ENCODE measurements around the gene TNRC6A.

The TNRC6A gene

DNA sequence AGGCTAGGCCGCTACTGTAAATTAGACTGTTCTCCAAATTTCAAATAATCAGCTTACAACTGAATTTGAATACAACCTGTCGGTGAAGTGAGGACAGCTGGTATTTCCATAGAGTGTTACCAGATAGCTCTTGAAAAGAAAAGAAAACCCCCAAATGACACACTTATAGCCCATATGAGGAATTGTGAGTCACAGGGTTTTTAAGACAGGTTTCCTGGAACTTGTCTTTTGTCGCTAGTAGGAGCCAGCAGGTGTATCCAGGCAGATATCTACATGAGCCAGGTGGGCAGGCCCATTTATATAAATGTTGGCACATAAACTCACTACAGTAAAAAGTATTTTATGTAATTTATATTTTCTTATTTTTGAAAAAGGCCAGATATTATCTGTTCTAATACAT lies 24.0 kb downstream of the TNRC6A start:
- Histone ChIP-seq H3K27me3 (ENCODE audit: insufficient read depth, low read length) (no peaks in the 10 kb centered on the region), H3K9me3 (ENCODE audit: low read length) (no peaks in the 10 kb centered on the region), H3K36me3 (ENCODE audit: insufficient read depth, low read length) (peaks cover 9% of the 10 kb centered on the region), H2AFZ (ENCODE audit: low read depth, low read length) (no peak overlapping the region), H3K4me3 (ENCODE audit: low read length) (no peak overlapping the region), H3K4me1 (ENCODE audit: insufficient read depth, low read length) (peaks cover 4% of the 10 kb centered on the region)

- Histone ChIP-seq H2AFZ (ENCODE audit: low read depth, low read length) (no peak overlapping the region), H3K9me3 (ENCODE audit: low read length) (no peaks in the 10 kb centered on the region), H3K4me3 (ENCODE audit: low read length) (no peak overlapping the region), H3K36me3 (ENCODE audit: insufficient read depth, low read length) (peaks cover 12% of the 10 kb centered on the region), H3K27me3 (ENCODE audit: insufficient read depth, low read length) (no peaks in the 10 kb centered on the region), H3K4me1 (ENCODE audit: insufficient read depth, low read length) (peaks cover 4% of the 10 kb centered on the region)
Observed at GRCh38 chr16:24754543-24754942, 25.1 kb downstream of the TNRC6A start.

DNA sequence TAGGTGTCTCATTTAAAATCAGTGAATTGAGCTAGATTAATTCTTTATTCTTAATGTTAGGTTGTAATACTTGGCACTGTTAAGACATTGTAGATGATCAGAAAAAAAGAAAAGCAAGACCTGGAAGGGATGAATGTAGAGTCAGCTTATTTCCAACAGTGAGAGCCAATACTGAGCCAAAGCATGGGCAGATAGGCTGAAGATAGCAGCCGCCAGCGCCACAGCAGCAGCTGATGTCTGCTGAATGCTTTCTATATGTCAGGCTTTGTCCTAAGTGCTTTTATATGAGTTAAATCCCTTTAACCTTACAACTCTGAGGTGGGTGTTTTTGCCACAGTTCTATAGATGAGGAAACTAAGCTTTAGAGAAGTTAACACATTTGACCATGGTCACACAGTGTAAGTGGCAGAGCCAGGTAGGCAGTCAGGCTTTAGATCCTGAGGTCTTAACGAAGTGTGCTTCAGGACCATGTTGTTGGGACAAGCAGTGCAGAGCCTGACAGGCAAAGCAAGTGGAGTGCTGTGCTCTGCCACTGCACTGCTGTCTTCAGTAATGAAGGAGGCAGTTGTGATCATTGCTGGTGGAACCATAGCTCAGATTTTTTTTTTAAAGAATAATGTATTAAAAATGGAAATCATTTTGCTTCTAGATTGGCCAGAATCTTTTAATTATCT lies 25.9 kb downstream of the TNRC6A start:
- H3K4me1 ChIP-seq (ENCODE audit: insufficient read depth, low read length) = peaks cover 4% of the 10 kb centered on the region
- no peak overlapping the region for H3K4me3 ChIP-seq (ENCODE audit: low read length)
- no peaks in the 10 kb centered on the region for H3K9me3 ChIP-seq (ENCODE audit: low read length)
- H2AFZ ChIP-seq (ENCODE audit: low read depth, low read length) = no peak overlapping the region
- H3K27me3 ChIP-seq (ENCODE audit: insufficient read depth, low read length) = no peaks in the 10 kb centered on the region
- peaks cover 17% of the 10 kb centered on the region for H3K36me3 ChIP-seq (ENCODE audit: insufficient read depth, low read length)

DNA sequence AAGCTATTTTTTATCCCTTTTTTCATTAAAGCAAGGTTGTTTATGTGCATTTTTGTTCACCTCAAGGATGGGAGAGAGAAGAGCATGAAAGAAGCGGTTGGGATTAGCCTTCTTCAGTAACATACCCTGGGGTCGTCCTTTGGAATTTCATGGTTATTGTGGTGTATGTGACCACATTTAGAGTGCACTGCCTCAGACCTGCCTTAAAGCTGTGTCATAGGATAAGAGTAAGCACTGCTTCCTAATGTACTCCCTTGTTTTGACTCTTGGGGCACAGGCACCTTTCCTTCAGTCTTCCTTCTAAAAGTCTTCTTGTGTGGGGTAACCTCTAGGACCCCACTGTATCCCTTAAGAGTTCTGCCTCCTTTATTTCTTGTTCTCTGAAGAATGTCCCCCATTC lies 28.9 kb downstream of the TNRC6A start:
- H3K4me1 ChIP-seq (ENCODE audit: insufficient read depth, low read length) = peaks cover 4% of the 10 kb centered on the region
- H3K4me3 ChIP-seq (ENCODE audit: low read length) = no peak overlapping the region
- H3K9me3 ChIP-seq (ENCODE audit: low read length) = no peaks in the 10 kb centered on the region
- H3K36me3 ChIP-seq (ENCODE audit: insufficient read depth, low read length) = peaks cover 32% of the 10 kb centered on the region
- no peaks in the 10 kb centered on the region for H3K27me3 ChIP-seq (ENCODE audit: insufficient read depth, low read length)
- H2AFZ ChIP-seq (ENCODE audit: low read depth, low read length) = no peak overlapping the region

DNA sequence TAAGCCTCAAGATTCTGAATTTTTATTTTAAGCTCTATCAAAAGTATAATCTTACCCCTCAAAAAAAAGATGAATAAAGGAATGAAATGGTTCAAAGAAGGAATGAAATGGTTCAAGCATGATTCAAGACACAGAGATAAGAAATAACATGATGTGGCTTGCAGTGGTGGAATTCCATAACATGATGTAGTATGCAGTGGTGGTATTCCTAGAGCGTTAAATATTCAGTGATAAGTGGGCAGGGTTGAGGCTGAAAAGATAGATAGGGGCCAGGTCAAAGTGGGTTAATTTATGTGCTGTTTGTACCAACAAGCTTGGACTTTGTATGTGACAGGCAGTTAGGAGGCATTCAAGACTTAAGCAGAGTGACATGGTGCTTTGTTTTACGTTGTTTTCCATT lies 29.6 kb downstream of the TNRC6A start:
- Histone ChIP-seq H3K4me1 (ENCODE audit: insufficient read depth, low read length) (peaks cover 4% of the 10 kb centered on the region), H2AFZ (ENCODE audit: low read depth, low read length) (no peak overlapping the region), H3K36me3 (ENCODE audit: insufficient read depth, low read length) (peaks cover 36% of the 10 kb centered on the region), H3K27me3 (ENCODE audit: insufficient read depth, low read length) (no peaks in the 10 kb centered on the region), H3K9me3 (ENCODE audit: low read length) (no peaks in the 10 kb centered on the region), H3K4me3 (ENCODE audit: low read length) (no peak overlapping the region)

- Histone ChIP-seq H2AFZ (ENCODE audit: low read depth, low read length) (no peak overlapping the region), H3K9me3 (ENCODE audit: low read length) (no peaks in the 10 kb centered on the region), H3K4me1 (ENCODE audit: insufficient read depth, low read length) (peaks cover 4% of the 10 kb centered on the region), H3K4me3 (ENCODE audit: low read length) (no peak overlapping the region), H3K27me3 (ENCODE audit: insufficient read depth, low read length) (no peaks in the 10 kb centered on the region), H3K36me3 (ENCODE audit: insufficient read depth, low read length) (peaks cover 46% of the 10 kb centered on the region)
Observed at GRCh38 chr16:24761526-24761925, 32.1 kb downstream of the TNRC6A start.

- H3K4me1 ChIP-seq (ENCODE audit: insufficient read depth, low read length) = no peaks in the 10 kb centered on the region
- H3K36me3 ChIP-seq (ENCODE audit: insufficient read depth, low read length) = peaks cover 41% of the 10 kb centered on the region
- no peak overlapping the region for H3K4me3 ChIP-seq (ENCODE audit: low read length)
- no peaks in the 10 kb centered on the region for H3K27me3 ChIP-seq (ENCODE audit: insufficient read depth, low read length)
- no peaks in the 10 kb centered on the region for H3K9me3 ChIP-seq (ENCODE audit: low read length)
- H2AFZ ChIP-seq (ENCODE audit: low read depth, low read length) = no peak overlapping the region
Observed at GRCh38 chr16:24764916-24765315, 35.5 kb downstream of the TNRC6A start.

- Histone ChIP-seq H3K27me3 (ENCODE audit: insufficient read depth, low read length) (no peaks in the 10 kb centered on the region), H3K36me3 (ENCODE audit: insufficient read depth, low read length) (peaks cover 41% of the 10 kb centered on the region), H3K9me3 (ENCODE audit: low read length) (no peaks in the 10 kb centered on the region)
Observed at GRCh38 chr16:24766057-24766456, 36.6 kb downstream of the TNRC6A start.

DNA sequence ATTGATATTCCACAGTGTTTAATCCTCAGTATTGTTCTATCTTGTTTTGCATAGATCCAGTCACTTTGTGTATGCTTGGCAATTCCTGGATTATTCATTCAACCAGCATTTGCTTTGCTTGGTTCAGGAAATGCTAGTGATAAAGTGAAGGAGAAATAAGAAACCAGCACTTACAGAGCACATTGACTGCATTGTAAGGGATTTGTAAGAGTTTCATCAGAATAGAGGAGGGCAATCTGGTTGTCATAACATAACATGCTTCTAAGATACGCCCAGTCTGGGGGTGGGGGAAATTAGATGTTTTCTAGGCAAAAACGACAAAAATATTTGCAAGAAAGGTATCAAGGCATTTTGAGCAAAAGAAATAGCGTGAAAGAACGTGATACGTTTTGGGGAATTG lies 40.4 kb downstream of the TNRC6A start:
- no peak overlapping the region for H2AFZ ChIP-seq (ENCODE audit: low read depth, low read length)
- no peaks in the 10 kb centered on the region for H3K9me3 ChIP-seq (ENCODE audit: low read length)
- peaks cover 36% of the 10 kb centered on the region for H3K36me3 ChIP-seq (ENCODE audit: insufficient read depth, low read length)
- H3K4me1 ChIP-seq (ENCODE audit: insufficient read depth, low read length) = no peaks in the 10 kb centered on the region
- H3K27me3 ChIP-seq (ENCODE audit: insufficient read depth, low read length) = no peaks in the 10 kb centered on the region
- no peak overlapping the region for H3K4me3 ChIP-seq (ENCODE audit: low read length)

More at GRCh38 chr16:24766057-24766456, 36.6 kb downstream of the TNRC6A start:
- Histone ChIP-seq H3K4me3 (ENCODE audit: low read length) (no peak overlapping the region), H3K4me1 (ENCODE audit: insufficient read depth, low read length) (no peaks in the 10 kb centered on the region), H2AFZ (ENCODE audit: low read depth, low read length) (no peak overlapping the region)

DNA sequence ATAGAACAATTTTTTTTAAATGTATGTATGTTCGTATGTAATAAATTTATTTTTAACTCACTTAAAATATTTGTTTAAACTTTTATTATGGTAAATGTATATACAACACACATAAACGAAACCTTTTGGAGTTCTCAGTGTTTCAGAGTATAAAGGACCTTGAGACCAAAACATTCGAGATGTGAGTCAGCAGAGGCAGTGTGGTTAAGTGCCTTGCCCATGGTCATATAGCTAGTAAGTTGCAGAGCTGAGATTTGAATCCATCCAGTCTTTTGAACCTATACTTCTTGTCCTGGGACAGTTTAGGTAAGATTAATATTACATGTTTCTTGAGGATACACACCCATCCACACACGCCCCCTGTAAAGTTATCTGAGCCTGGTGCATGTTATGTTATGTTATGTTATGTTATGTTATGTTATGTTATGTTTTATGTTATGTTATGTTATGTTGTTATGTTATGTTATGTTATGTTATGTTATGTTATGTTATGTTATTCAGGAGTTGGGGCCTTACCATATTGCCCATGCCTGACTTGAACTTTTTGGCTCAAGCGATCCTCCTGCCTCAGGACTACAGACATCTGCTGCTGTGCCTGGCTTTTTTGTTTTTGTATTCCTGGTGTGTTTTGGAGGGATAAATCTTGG lies 41.8 kb downstream of the TNRC6A start:
- no peak overlapping the region for H2AFZ ChIP-seq (ENCODE audit: low read depth, low read length)
- H3K9me3 ChIP-seq (ENCODE audit: low read length) = no peaks in the 10 kb centered on the region
- H3K4me3 ChIP-seq (ENCODE audit: low read length) = no peak overlapping the region
- peaks cover 40% of the 10 kb centered on the region for H3K36me3 ChIP-seq (ENCODE audit: insufficient read depth, low read length)
- no peaks in the 10 kb centered on the region for H3K4me1 ChIP-seq (ENCODE audit: insufficient read depth, low read length)
- no peaks in the 10 kb centered on the region for H3K27me3 ChIP-seq (ENCODE audit: insufficient read depth, low read length)

DNA sequence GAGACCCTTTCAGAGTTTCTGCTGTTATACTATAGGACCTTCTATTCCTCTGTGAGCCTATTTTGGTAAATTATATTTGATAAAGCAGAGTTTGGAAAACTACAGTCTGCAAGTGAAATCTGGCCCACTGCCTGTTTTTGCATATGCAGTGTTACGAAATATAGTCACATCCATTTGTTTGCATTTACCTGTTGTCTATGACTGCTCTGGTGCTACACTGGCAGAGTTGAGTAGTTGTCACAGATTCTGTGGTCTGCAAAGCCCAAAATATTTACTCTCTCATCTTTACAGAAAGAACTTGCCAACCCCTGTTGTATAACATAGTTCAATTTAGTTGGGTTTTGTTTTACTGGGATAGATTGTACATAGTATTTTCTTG lies 42.3 kb downstream of the TNRC6A start:
- no peak overlapping the region for H3K4me3 ChIP-seq (ENCODE audit: low read length)
- H2AFZ ChIP-seq (ENCODE audit: low read depth, low read length) = no peak overlapping the region
- H3K36me3 ChIP-seq (ENCODE audit: insufficient read depth, low read length) = peaks cover 42% of the 10 kb centered on the region
- H3K4me1 ChIP-seq (ENCODE audit: insufficient read depth, low read length) = no peaks in the 10 kb centered on the region
- H3K27me3 ChIP-seq (ENCODE audit: insufficient read depth, low read length) = no peaks in the 10 kb centered on the region
- no peaks in the 10 kb centered on the region for H3K9me3 ChIP-seq (ENCODE audit: low read length)

DNA sequence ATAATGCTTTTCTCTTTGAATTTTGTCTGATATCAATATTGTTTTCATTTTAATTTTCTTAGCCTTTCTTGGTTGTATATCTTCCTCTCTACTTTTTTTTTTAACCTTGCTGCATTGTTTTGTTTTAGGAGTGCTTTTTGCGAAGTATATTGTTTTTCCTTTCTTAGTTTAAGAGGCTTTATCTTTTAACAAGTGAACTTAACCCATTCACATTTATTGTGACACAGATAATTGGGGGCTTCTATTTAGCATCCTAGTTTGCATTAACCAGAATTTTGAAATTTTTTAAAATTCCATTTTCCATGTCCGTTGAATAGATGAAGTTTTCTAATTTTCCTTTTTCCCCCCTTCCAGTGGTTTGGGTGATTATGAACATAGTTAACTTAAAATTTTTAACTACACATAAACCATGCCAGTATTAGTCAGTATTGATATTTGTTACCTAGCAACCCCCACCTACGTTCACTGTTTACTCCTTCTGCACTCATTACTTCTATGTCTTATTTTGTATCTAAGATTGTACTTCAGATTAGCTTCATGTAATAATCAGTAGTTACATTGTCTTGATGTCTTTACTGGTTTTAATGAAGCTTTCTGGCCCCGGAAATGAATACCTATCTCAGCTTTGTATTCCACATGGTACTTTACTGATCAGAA lies 44.4 kb downstream of the TNRC6A start:
- H2AFZ ChIP-seq (ENCODE audit: low read depth, low read length) = no peak overlapping the region
- peaks cover 58% of the 10 kb centered on the region for H3K36me3 ChIP-seq (ENCODE audit: insufficient read depth, low read length)
- H3K9me3 ChIP-seq (ENCODE audit: low read length) = no peaks in the 10 kb centered on the region
- H3K4me1 ChIP-seq (ENCODE audit: insufficient read depth, low read length) = no peaks in the 10 kb centered on the region
- H3K27me3 ChIP-seq (ENCODE audit: insufficient read depth, low read length) = no peaks in the 10 kb centered on the region
- H3K4me3 ChIP-seq (ENCODE audit: low read length) = no peak overlapping the region

DNA sequence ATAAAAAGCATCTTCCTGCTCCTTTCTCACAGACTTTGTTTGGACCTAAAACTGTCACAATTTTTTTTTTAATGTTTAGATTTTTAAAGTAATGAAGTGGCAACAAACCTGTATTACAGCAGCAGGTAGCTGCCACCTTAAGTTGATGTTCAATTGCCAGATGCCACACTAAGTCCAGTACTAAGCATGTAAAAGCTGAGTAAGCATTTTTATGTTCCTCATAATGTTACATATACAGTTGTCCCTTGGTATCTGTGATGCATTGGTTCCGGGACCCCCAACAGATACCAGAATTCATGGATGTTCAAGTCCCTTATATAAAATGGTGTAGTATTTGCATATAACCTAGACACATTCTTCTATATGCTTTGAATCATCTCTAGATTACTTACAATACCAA lies 45.1 kb downstream of the TNRC6A start:
- peaks cover 64% of the 10 kb centered on the region for H3K36me3 ChIP-seq (ENCODE audit: insufficient read depth, low read length)
- H3K4me1 ChIP-seq (ENCODE audit: insufficient read depth, low read length) = no peaks in the 10 kb centered on the region
- no peak overlapping the region for H2AFZ ChIP-seq (ENCODE audit: low read depth, low read length)
- no peaks in the 10 kb centered on the region for H3K9me3 ChIP-seq (ENCODE audit: low read length)
- H3K4me3 ChIP-seq (ENCODE audit: low read length) = no peak overlapping the region
- no peaks in the 10 kb centered on the region for H3K27me3 ChIP-seq (ENCODE audit: insufficient read depth, low read length)

Data from neuron (in vitro differentiated cells).